Gastroesophageal sphincter (tissue), 3 donors: ENCODE results near the gene HACD2.

ENCODE experiments used
- CTCF ChIP-seq, 4 experiments: fragments of 200-600 bp in 2 of 4; fragments of 450-650 bp in 2 of 4; sonication (generic) in 1 of 4; IDR thresholded peaks; one replicate each; pipeline ENCODE4 v1.5.1; 2017 to 2019; ENCODE audit warnings: antibody characterized with exemption in 4 of 4, mild to moderate bottlenecking in 2 of 4, moderate library complexity in 2 of 4
- EP300 ChIP-seq: sonication (generic); formaldehyde crosslinking; IDR thresholded peaks from one replicate; pipeline ENCODE4 v1.6.1; 2017; ENCODE audit warnings: antibody characterized with exemption, mild to moderate bottlenecking
- POLR2A ChIP-seq, 2 donors: fragments of 450-650 bp; IDR thresholded peaks; one replicate each; pipeline ENCODE4 v1.6.1; 2017; ENCODE audit warnings: antibody characterized with exemption in 2 of 2, mild to moderate bottlenecking in 2 of 2, moderate library complexity in 1 of 2
- POLR2AphosphoS5 ChIP-seq: sonication (generic); formaldehyde crosslinking; IDR thresholded peaks from one replicate; pipeline ENCODE4 v1.6.1; 2017; ENCODE audit warnings: antibody characterized with exemption

- TF ChIP-seq CTCF (IDR thresholded peaks at IDR 0.05) (no peak), POLR2A (IDR thresholded peaks at IDR 0.05) (no peak), EP300 (no peak), POLR2AphosphoS5 (no peak)
Measured at GRCh38 chr3:123524981-123525380, 59.9 kb downstream of the HACD2 start.
